22Rv1 (cell line): ENCODE measurements around the gene GLIS1.

Experiments used
- H3K27ac ChIP-seq: fragments of 450-650 bp; 2 replicates; pipeline ENCODE4 v1.5.1; 2017
- ZFX ChIP-seq: fragments of 450-650 bp; IDR thresholded peaks from 2 replicates; pipeline ENCODE4 v1.6.1; 2017; ENCODE audit warnings: antibody characterized with exemption, borderline replicate concordance
- TF ChIP-seq, protein P1 (sequence below): fragments of 450-650 bp; IDR thresholded peaks from 2 replicates; pipeline ENCODE4 v1.5.1; 2017; ENCODE audit warnings: mild to moderate bottlenecking

GLIS1 gene

DNA sequence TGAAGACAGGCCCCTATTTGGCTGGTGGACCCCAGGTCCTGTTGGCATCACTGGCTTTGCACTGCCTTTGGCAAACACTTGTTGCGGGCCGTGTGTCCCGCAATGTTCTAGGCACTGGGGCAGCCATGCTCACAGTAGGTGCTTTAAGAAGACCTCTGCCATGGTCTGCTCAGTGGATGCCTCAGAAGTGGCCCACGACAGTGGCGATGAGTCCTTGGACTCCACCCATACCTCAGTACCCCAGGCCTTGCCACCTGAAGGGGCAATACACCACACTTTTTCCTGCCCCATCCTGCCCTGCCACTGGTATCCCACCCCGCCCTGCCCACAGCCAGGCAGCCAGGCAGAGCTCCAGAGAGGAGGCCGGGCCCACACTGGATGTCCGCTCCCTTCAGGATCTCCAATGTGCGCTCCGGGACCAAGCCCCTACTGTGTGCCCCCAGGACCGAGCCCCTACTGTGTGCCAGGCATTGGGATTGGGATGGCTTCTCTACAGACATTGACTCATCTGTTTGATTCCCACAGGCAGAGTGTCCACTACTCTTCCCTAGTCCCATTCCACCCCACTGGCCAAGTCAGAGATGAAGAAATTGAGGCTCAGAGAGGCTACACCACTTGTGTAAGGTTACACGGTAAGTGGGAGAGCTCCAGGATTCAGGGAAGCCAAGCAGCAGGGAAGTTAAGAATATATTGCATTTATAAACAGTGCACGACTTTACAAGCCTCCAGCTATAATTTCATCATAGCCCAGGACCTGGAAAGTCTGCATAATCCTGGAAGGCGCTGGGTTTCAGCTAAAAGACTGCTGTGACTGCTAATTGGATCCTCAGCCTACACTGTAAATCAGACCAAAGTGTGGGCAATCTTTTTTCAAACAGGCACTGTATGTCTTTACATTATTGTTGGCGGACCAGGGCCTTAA is 178.1 kb downstream of the GLIS1 start:
- TF ChIP-seq, protein P1, sequence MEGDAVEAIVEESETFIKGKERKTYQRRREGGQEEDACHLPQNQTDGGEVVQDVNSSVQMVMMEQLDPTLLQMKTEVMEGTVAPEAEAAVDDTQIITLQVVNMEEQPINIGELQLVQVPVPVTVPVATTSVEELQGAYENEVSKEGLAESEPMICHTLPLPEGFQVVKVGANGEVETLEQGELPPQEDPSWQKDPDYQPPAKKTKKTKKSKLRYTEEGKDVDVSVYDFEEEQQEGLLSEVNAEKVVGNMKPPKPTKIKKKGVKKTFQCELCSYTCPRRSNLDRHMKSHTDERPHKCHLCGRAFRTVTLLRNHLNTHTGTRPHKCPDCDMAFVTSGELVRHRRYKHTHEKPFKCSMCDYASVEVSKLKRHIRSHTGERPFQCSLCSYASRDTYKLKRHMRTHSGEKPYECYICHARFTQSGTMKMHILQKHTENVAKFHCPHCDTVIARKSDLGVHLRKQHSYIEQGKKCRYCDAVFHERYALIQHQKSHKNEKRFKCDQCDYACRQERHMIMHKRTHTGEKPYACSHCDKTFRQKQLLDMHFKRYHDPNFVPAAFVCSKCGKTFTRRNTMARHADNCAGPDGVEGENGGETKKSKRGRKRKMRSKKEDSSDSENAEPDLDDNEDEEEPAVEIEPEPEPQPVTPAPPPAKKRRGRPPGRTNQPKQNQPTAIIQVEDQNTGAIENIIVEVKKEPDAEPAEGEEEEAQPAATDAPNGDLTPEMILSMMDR = no peak
- no peak for TF ChIP-seq ZFX
- H3K27ac ChIP-seq = no peak overlapping the region

DNA sequence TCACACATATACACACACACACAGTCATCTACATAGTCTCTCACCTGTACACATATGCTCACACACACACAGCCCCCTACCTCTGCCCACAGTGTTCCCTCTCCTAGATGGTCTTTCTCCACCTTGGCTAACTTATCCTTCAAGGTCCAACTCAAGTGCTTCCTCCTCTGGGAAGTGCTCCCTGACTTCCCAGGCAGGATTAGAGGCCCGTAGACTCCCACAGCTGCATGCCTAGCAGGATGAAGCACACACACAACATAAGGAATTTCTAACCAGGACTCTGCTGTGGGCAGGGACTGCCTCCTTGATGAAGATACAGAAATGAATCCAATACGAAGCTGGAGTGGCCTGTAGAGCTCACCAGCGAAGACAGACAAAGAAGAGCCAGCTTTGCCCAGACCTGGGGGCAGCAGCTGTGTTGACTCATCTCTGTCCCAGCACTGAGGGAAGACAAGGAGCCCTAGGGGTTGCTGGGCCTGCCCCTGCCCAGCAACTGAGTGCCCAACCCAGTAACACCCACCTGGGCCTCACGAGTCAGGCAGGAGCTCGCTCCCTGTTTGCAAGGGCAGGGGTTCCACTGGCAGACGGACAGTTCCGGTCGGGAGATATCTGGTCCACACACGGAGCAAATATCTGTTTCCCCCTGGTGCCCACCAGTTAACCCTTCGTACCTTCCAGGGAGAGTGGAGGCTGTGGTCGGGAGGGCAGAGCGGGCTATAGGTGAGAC is 178.9 kb downstream of the GLIS1 start:
- H3K27ac ChIP-seq = no peak overlapping the region
- no peak for TF ChIP-seq ZFX

DNA sequence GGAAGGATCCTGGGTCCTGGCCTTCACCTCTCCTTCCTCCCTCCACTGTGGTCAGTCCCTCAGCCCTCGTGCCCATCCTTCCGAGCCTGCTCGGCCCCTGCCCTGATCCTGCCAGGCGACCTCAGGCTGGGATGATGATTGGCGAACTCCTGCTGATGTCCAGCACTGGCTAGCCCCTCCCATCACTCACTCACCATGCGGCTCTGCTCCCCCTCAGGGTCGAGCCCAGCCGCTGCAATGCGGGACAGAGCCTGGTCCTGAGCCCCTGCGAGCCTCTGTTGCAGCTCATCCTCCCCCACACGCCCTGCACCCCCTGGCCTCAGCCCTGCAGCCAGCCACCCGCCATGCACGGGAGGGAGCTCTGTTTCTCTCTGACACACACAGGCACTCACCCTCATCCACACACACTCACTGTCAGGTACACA is 179.6 kb downstream of the GLIS1 start:
- no peak for TF ChIP-seq ZFX
- TF ChIP-seq, protein P1 = no peak
- no peak overlapping the region for H3K27ac ChIP-seq

DNA sequence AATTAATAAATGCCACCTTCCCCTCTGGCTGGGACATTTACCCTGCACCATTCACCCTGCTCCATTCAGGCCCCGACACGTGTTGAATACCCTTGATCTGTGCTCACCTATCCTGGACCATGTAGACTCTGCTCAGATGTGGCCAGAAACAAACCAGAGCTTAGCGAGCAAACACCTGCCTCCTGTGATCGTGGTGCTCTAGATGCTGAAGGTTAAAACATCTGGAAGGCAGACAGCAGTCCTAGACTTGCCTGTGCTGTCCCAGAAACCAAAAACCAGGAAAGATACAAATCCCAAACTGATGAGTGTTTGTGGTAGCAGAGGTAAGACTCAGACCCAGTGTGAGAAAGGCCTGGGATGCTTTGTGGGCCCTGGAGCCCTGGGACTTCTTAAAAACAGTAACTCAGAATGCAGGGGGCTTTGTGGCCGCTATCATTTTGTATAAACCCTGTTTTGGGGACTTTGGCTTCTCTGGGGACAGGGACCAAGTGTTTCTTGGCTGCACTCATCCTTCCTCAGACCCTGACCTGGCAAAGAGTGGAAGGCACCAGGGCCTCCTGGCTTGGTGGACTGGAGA is 180.1 kb downstream of the GLIS1 start:
- no peak for TF ChIP-seq ZFX
- TF ChIP-seq, protein P1 = no peak
- no peak overlapping the region for H3K27ac ChIP-seq

DNA sequence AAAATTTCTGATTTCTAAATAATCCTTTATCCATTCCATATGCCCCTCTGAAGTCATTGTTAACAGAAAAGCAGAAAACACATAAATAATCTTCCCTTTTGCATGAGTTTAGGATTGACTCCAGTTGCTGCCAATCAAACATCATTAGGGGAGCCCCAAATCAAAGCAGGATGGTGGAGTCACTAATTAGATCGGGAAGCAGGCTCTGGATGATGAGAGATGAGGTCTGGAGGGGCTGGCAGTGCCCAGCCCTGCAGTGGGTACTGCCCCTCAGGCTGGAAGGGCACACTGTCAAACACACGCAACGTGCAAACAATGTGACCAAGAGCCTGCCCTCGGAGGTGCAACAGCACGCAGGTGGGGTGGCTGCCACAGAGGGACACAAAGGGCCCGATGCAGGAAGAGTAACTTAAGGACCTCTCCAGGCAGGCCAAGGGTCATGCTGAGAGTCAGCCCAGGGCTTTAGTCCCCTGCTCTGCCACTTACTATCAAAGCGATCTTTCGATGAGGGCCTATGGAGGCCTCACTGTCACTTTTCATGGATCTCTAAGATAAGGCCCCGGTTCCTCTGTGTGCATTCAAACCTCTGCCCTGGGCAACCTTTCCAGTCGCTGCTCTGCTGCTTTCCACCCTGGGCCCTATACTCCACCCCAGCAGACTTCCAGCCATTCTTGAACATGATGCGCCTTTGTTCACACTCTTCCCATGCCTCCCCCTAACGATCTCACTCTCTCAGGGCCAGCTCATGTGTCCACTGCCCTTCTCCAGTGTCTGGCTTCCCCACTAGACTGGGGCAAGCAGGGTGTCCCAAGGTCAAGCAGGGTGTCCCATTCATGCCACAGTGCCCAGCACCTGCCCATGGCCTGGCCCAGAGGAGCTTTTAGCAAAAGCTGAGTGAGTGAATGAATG is 180.9 kb downstream of the GLIS1 start:
- TF ChIP-seq, protein P1 = no peak
- TF ChIP-seq ZFX = no peak
- H3K27ac ChIP-seq = no peak overlapping the region

DNA sequence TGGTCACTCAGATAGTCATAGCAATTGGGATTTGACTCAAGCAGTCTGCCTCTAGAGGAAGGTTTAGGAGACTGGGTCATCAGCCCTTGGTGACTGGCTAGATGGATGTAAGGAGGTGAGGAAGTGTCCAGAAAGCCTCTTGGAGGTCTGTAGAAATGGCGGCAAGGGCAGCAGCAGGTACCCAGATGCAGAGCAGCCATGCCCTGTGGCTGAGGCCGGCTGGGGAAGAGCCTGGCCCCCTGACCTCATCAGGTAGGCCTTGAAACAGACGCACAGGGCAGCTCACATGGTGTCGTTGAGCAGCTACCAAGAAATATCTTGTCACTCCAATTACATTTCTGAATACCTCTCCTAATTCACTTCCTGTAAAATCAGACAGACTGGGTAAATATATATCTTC is 181.6 kb downstream of the GLIS1 start:
- H3K27ac ChIP-seq = no peak overlapping the region
- TF ChIP-seq ZFX = no peak
- TF ChIP-seq, protein P1 = no peak
